ENCODE results near the gene SEMA3E. TPM values are rescaled to one million over a fixed set of nuclear protein-coding genes. Genes with fewer than 3 reads are reported as not detected.

The SEMA3E gene
- total and polyA plus RNA-seq, 5 donors from 2014 or later: not detected

DNA sequence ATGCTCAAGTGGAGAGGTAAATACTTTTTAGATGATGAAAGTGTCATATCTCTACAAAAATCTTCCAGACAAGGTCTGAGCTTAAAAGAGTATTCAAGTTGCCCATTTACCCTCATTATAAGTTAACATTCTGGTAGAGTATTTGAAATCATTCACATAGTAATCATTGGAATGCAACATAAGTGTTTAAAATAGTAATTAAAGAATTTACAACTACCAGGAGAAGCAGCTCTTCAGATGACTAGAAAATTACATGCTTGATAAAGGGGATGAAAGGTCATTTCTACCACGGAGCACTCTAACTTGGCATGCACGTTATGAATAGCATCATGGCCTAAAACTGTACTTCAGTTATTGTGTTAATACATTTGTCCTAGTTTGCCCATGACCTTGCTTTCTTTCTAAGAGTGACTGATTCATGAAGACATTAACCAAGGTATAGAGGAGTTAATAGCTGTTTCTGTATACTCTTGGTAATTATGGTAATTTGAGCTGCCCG, 120.0 kb downstream of the SEMA3E start:
- H3K9me3 ChIP-seq (ENCODE audit: control insufficient read depth in 2 of 2, low read length in 2 of 2): peaks cover 0 to 3% of the 10 kb centered on the region in 2 experiments
- DNase-seq (no peak), ATAC-seq (ENCODE audit: low read depth in 2 of 2) (no peak)
- peaks cover 1 to 13% (median 6%) of the 10 kb centered on the region in 7 donors for H3K9me3 Mint-ChIP-seq
- no peak overlapping the region for H3K27ac Mint-ChIP-seq
- no peaks in the 10 kb centered on the region for H3K36me3 Mint-ChIP-seq
- H3K27me3 Mint-ChIP-seq: no peaks in the 10 kb centered on the region
- no peak overlapping the region for H3K4me3 Mint-ChIP-seq
- no peaks in the 10 kb centered on the region for H3K4me1 Mint-ChIP-seq
- H3K4me1 ChIP-seq (ENCODE audit: control insufficient read depth, insufficient read depth, low read length, poor library complexity, severe bottlenecking): no peaks in the 10 kb centered on the region
- H3K27ac ChIP-seq (ENCODE audit: insufficient read depth, low read length, poor library complexity, severe bottlenecking): no peak overlapping the region
- H3K36me3 ChIP-seq (ENCODE audit: control insufficient read depth, insufficient read depth, low read length): no peaks in the 10 kb centered on the region
- H3K27me3 ChIP-seq (ENCODE audit: control insufficient read depth, insufficient read depth, low read length): no peaks in the 10 kb centered on the region
- no peak overlapping the region for H3K4me3 ChIP-seq (ENCODE audit: low read depth, low read length)

DNA sequence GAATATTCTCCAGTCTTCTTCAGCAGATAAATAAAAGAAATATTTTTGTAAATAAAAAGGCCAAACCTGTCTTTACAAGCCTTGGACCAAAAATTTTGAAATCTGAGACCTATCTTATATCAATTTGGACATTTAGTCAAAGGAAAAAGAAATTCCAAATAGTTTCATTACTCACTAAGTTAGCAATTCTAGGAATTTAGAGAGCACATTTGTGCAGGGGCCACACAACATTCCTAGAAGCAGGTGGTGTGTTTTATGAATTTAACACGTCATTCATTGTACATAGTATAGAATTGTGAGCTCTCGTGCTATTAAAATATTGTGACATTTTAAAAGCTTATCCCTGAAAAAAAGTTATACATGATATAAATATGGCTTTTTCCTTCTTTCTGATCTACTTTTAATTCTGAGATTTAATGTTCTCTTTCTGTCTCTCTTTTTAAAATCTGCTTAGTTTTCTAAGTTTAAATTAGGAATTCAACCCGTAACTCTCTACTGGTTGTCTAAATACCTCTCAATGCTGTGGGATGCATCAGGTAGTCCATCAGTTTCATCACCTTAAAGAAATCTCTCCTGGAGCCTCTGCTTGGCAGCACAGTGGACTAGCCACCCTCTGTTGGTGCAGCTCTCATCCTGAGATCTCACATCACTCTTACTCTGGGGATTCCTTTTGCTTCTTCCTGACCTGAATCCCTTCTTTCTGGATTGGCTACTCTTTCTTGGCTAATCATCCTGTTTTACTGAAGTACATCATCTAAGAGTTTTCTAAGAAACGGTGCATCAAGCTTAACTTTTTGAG, 124.5 kb downstream of the SEMA3E start:
- Histone ChIP-seq H3K9me3 (ENCODE audit: control insufficient read depth in 2 of 2, low read length in 2 of 2) (peaks cover 0 to 1% of the 10 kb centered on the region in 2 experiments), H3K27me3 (ENCODE audit: control insufficient read depth, insufficient read depth, low read length) (no peaks in the 10 kb centered on the region), H3K36me3 (ENCODE audit: control insufficient read depth, insufficient read depth, low read length) (no peaks in the 10 kb centered on the region), H3K4me3 (ENCODE audit: low read depth, low read length) (no peak overlapping the region), H3K4me1 (ENCODE audit: control insufficient read depth, insufficient read depth, low read length, poor library complexity, severe bottlenecking) (no peaks in the 10 kb centered on the region), H3K27ac (ENCODE audit: insufficient read depth, low read length, poor library complexity, severe bottlenecking) (no peak overlapping the region)
- H3K4me1 Mint-ChIP-seq: no peaks in the 10 kb centered on the region
- ATAC-seq (ENCODE audit: low read depth in 2 of 2): no peak
- H3K9me3 Mint-ChIP-seq: peaks cover 0 to 25% (median 4%) of the 10 kb centered on the region in 7 donors
- no peaks in the 10 kb centered on the region for H3K27me3 Mint-ChIP-seq
- H3K4me3 Mint-ChIP-seq: no peak overlapping the region
- DNase-seq: no peak
- no peak overlapping the region for H3K27ac Mint-ChIP-seq
- no peaks in the 10 kb centered on the region for H3K36me3 Mint-ChIP-seq

DNA sequence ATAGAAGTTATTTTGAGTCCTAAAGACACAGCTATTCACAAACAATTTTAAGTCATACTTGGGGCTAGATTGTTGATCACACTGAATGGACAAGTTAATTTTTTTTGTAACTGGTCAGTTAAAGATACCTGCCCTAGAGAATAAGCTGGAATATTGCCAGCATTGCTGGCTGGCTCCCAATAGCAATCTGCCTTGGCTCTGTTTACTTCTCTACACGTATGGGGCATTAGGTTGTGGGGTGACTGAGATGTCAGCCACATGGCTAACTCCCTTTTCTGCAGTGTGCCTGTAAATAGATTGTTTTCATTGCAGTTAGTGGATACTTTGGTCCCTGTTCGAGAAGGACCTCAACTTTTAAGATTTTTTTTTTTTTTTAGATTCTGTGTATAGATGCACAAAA, 128.2 kb downstream of the SEMA3E start:
- no peaks in the 10 kb centered on the region for H3K27me3 ChIP-seq (ENCODE audit: control insufficient read depth, insufficient read depth, low read length)
- ATAC-seq (ENCODE audit: low read depth in 2 of 2) (no peak), DNase-seq (no peak)
- H3K4me3 ChIP-seq (ENCODE audit: low read depth, low read length): no peak overlapping the region
- no peaks in the 10 kb centered on the region for H3K4me1 ChIP-seq (ENCODE audit: control insufficient read depth, insufficient read depth, low read length, poor library complexity, severe bottlenecking)
- H3K9me3 ChIP-seq (ENCODE audit: control insufficient read depth in 2 of 2, low read length in 2 of 2): peaks cover 0 to 6% of the 10 kb centered on the region in 2 experiments
- H3K9me3 Mint-ChIP-seq: peaks cover 0 to 25% (median 6%) of the 10 kb centered on the region in 7 donors
- H3K36me3 ChIP-seq (ENCODE audit: control insufficient read depth, insufficient read depth, low read length): no peaks in the 10 kb centered on the region
- no peaks in the 10 kb centered on the region for H3K27me3 Mint-ChIP-seq
- no peak overlapping the region for H3K4me3 Mint-ChIP-seq
- H3K27ac ChIP-seq (ENCODE audit: insufficient read depth, low read length, poor library complexity, severe bottlenecking): no peak overlapping the region
- H3K36me3 Mint-ChIP-seq: no peaks in the 10 kb centered on the region
- H3K4me1 Mint-ChIP-seq: no peaks in the 10 kb centered on the region
- H3K27ac Mint-ChIP-seq: no peak overlapping the region

DNA sequence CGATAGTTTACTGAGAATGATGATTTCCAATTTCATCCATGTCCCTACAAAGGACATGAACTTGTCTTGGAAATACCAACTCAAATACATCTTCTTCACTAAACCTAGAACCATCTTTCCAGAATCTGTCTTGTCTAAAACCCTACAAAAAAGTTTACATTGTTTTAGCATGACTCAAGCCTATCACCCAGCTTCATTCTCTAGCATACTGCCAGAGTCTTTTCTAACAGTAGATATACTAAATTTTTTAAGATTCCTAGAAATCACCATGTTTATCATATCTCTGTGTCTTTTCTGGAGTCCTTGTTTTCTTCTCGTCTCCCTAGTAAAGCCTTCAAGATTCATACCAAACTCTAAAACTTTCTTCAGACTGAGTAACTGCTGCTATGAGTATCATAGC, 129.7 kb downstream of the SEMA3E start:
- Mint-ChIP-seq H3K27ac (no peak overlapping the region), H3K4me3 (no peak overlapping the region), H3K27me3 (no peaks in the 10 kb centered on the region), H3K4me1 (no peaks in the 10 kb centered on the region), H3K36me3 (no peaks in the 10 kb centered on the region), H3K9me3 (peaks cover 0 to 20% (median 4%) of the 10 kb centered on the region in 7 donors)
- H3K4me3 ChIP-seq (ENCODE audit: low read depth, low read length): no peak overlapping the region
- no peak for DNase-seq
- H3K9me3 ChIP-seq (ENCODE audit: control insufficient read depth in 2 of 2, low read length in 2 of 2): peaks cover 0 to 6% of the 10 kb centered on the region in 2 experiments
- H3K27ac ChIP-seq (ENCODE audit: insufficient read depth, low read length, poor library complexity, severe bottlenecking): no peak overlapping the region
- no peaks in the 10 kb centered on the region for H3K4me1 ChIP-seq (ENCODE audit: control insufficient read depth, insufficient read depth, low read length, poor library complexity, severe bottlenecking)
- ATAC-seq (ENCODE audit: low read depth in 2 of 2): no peak
- H3K27me3 ChIP-seq (ENCODE audit: control insufficient read depth, insufficient read depth, low read length): no peaks in the 10 kb centered on the region
- no peaks in the 10 kb centered on the region for H3K36me3 ChIP-seq (ENCODE audit: control insufficient read depth, insufficient read depth, low read length)

DNA sequence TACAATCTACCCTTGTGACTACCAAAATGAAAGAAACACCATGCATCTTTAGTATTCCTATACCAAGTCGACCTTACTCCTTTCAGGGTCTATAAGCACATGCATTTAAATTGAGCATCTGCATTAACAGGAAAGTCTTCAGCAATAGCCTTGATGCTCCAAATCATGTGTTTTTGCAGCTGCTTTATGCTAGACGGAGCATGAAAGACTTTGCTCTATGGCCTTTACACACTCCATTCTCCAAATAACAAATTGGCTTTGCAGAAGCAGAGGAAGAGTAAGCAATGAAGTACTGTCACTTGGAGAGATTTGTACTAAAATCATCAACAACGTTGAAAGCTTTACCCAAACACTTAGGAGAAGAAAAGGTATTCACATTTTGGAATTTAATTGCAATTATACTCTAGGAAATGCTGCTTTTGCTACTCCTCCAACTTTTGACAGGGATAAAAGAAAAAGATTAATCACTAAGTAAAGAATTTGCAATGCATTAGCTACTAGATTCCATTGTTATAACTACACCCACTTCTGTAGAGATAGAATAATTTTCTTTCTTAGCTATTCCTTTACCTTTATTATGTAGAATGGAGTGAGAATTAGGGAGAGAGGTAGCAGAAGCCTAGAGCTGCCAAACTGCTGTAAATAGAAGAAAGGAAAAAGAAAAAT, 131.8 kb downstream of the SEMA3E start:
- Mint-ChIP-seq H3K27me3 (no peaks in the 10 kb centered on the region), H3K4me1 (no peaks in the 10 kb centered on the region), H3K27ac (no peak overlapping the region), H3K36me3 (no peaks in the 10 kb centered on the region), H3K9me3 (peaks cover 0 to 20% (median 4%) of the 10 kb centered on the region in 7 donors), H3K4me3 (no peak overlapping the region)
- Histone ChIP-seq H3K4me1 (ENCODE audit: control insufficient read depth, insufficient read depth, low read length, poor library complexity, severe bottlenecking) (no peaks in the 10 kb centered on the region), H3K27me3 (ENCODE audit: control insufficient read depth, insufficient read depth, low read length) (no peaks in the 10 kb centered on the region), H3K27ac (ENCODE audit: insufficient read depth, low read length, poor library complexity, severe bottlenecking) (no peak overlapping the region), H3K36me3 (ENCODE audit: control insufficient read depth, insufficient read depth, low read length) (no peaks in the 10 kb centered on the region), H3K4me3 (ENCODE audit: low read depth, low read length) (no peak overlapping the region), H3K9me3 (ENCODE audit: control insufficient read depth in 2 of 2, low read length in 2 of 2) (peaks cover 0 to 6% of the 10 kb centered on the region in 2 experiments)
- ATAC-seq (ENCODE audit: low read depth in 2 of 2) (no peak), DNase-seq (no peak)

DNA sequence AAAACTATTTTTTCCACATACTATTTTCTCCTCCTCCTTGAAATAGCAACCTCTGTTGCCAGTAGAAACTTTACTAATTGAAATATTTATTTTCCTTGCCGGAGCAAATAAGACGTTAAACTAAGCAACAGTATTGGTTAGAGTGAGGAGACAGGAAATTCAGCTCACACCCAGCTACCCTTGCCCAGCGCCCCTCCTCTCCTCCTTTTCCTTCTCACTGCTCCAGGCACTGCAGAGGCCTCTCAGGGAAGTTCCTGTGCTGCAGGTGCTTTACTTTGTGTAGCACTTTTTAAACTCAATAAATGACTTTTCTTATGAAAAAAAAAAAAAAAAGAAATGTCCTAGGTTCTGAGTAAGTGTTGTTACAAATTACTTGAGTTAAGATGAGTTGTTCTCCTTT, 134.0 kb downstream of the SEMA3E start:
- Mint-ChIP-seq H3K4me3 (no peak overlapping the region), H3K27me3 (no peaks in the 10 kb centered on the region), H3K4me1 (no peaks in the 10 kb centered on the region), H3K27ac (no peak overlapping the region), H3K9me3 (peaks cover 0 to 16% (median 5%) of the 10 kb centered on the region in 7 donors), H3K36me3 (no peaks in the 10 kb centered on the region)
- Histone ChIP-seq H3K27me3 (ENCODE audit: control insufficient read depth, insufficient read depth, low read length) (no peaks in the 10 kb centered on the region), H3K9me3 (ENCODE audit: control insufficient read depth in 2 of 2, low read length in 2 of 2) (peaks cover 0 to 6% of the 10 kb centered on the region in 2 experiments), H3K27ac (ENCODE audit: insufficient read depth, low read length, poor library complexity, severe bottlenecking) (no peak overlapping the region), H3K36me3 (ENCODE audit: control insufficient read depth, insufficient read depth, low read length) (no peaks in the 10 kb centered on the region), H3K4me1 (ENCODE audit: control insufficient read depth, insufficient read depth, low read length, poor library complexity, severe bottlenecking) (no peaks in the 10 kb centered on the region), H3K4me3 (ENCODE audit: low read depth, low read length) (no peak overlapping the region)
- no peak for DNase-seq
- no peak for ATAC-seq (ENCODE audit: low read depth in 2 of 2)

DNA sequence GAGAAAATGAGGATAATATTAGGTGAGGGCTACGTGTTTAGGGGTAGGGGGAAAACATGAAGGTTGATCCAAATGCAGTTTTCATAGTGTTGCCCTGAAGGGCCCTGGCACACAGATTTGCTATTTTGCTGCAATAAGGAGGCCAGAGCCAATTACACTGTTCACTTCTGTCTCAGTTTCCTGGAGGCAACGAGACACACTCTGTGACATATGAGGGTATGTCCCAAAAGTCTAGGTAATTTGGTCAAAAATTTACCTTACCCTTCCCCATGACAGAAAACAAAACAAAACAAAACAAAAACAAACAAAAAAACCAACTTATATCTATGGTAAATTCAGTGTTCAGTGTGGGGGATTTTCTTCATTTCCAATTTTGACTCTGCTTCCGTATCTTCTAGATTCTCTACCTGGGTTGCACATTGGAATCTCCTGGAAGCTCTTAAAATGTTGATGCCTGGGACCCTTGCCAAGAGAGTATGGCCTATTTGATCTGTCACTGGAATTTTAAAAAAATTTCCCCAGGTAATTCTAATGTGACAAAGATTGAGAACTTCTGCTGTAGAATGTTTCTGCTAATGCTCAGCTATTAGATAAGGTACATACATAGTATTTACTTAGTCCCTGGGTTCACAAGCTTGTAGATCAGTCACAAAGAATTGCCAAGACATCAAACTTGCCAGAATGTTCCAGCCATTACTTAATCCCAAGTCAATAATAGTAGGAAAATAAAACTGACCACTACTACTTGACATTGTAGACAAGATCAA, 139.5 kb downstream of the SEMA3E start:
- Histone ChIP-seq H3K9me3 (ENCODE audit: control insufficient read depth in 2 of 2, low read length in 2 of 2) (no peaks in the 10 kb centered on the region), H3K27me3 (ENCODE audit: control insufficient read depth, insufficient read depth, low read length) (no peaks in the 10 kb centered on the region), H3K4me1 (ENCODE audit: control insufficient read depth, insufficient read depth, low read length, poor library complexity, severe bottlenecking) (no peaks in the 10 kb centered on the region), H3K27ac (ENCODE audit: insufficient read depth, low read length, poor library complexity, severe bottlenecking) (no peak overlapping the region), H3K36me3 (ENCODE audit: control insufficient read depth, insufficient read depth, low read length) (no peaks in the 10 kb centered on the region), H3K4me3 (ENCODE audit: low read depth, low read length) (no peak overlapping the region)
- Mint-ChIP-seq H3K27ac (no peak overlapping the region), H3K4me1 (no peaks in the 10 kb centered on the region), H3K4me3 (no peak overlapping the region), H3K36me3 (no peaks in the 10 kb centered on the region), H3K9me3 (peaks cover 0 to 17% (median 3%) of the 10 kb centered on the region in 7 donors), H3K27me3 (no peaks in the 10 kb centered on the region)
- no peak for DNase-seq
- no peak for ATAC-seq (ENCODE audit: low read depth in 2 of 2)
